Small intestine (tissue), 7 donors: ENCODE measurements around the gene EPHA5. TPM values are rescaled to one million over a fixed set of nuclear protein-coding genes. Genes with fewer than 3 reads are reported as not detected.

ENCODE experiments used
- DNase-seq, 2 donors: peaks; one replicate each; pipeline versions ENCODE4 v3.0.0 to v3.0.0-alpha.2; 2013
- FAIRE-seq: peaks from 2 replicates; lab custom pipeline; 2012; peaks lifted over from hg19 to GRCh38; lab: Jason Lieb, UNC
- H3K27ac ChIP-seq, 3 donors: one replicate each; pipeline ENCODE4 v1.5.1; 2013; ENCODE audit warnings: low read length in 2 of 3, mild to moderate bottlenecking in 2 of 3, control low read depth in 1 of 3, inconsistent platforms in 1 of 3, low read depth in 1 of 3, moderate library complexity in 1 of 3
- H3K27me3 ChIP-seq, 3 donors: one replicate each; pipeline ENCODE4 v1.6.1; 2013; ENCODE audit warnings: low read length in 3 of 3, inconsistent platforms in 1 of 3; ENCODE audit not compliant: control insufficient read depth in 3 of 3, insufficient read depth in 3 of 3
- H3K36me3 ChIP-seq, 3 donors: one replicate each; pipeline ENCODE4 v1.6.1; 2013; ENCODE audit warnings: low read length in 3 of 3, inconsistent platforms in 1 of 3, low read depth in 1 of 3, mild to moderate bottlenecking in 1 of 3, moderate library complexity in 1 of 3; ENCODE audit not compliant: control insufficient read depth in 3 of 3, insufficient read depth in 2 of 3
- H3K4me1 ChIP-seq, 3 donors: one replicate each; pipeline ENCODE4 v1.6.1; 2013; ENCODE audit warnings: low read length in 2 of 3, inconsistent platforms in 1 of 3, low read depth in 1 of 3, mild to moderate bottlenecking in 1 of 3, moderate library complexity in 1 of 3; ENCODE audit not compliant: control insufficient read depth in 3 of 3, insufficient read depth in 2 of 3
- H3K4me3 ChIP-seq, 3 donors: one replicate each; pipeline ENCODE4 v1.5.1; 2013; ENCODE audit warnings: low read length in 3 of 3, control low read depth in 1 of 3, inconsistent platforms in 1 of 3, low read depth in 1 of 3, mild to moderate bottlenecking in 1 of 3, moderate library complexity in 1 of 3
- H3K9me3 ChIP-seq, 2 donors: one replicate each; pipeline ENCODE4 v1.6.1; 2013; ENCODE audit warnings: low read depth in 1 of 2, low read length in 1 of 2; ENCODE audit not compliant: control insufficient read depth in 2 of 2, insufficient read depth in 1 of 2
- WGBS, 3 donors: extraction: QIAGEN DNeasy Blood & Tissue Kit; methylation state at CpG; one replicate each; pipeline ENCODE4 v1.1.7; 2013; 5-methylcytosine and 5-hydroxymethylcytosine counted together
- polyA plus RNA-seq, 4 donors: library from polyadenylated mRNA; stranded (reverse) in 3 of 4; unstranded in 1 of 4; fragments of 200-250 nt in 3 of 4; fragments of 120-200 nt in 1 of 4; gene quantifications; one replicate each; pipeline versions ENCODE4 v1.2.1 to v1.2.3, GENCODE V29; 2013
- donor health status: healthy with polysubstance abuse.
- donor health status: control.
- donor health status: control.
- donor health status: Bipolar disorder and iron deficiency.
- donor health status: healthy.

Gene EPHA5
- polyA plus RNA-seq, 4 donors = 0.03 to 0.07 TPM; not detected in 2

GRCh38 chr4:65508168-65508567, 162.1 kb downstream of the EPHA5 start:
- WGBS, 3 donors = 58 to 69% (median 62%) methylated on average over 2 of the region's 2 CpGs
- Histone ChIP-seq H3K9me3 (no peaks in the 10 kb centered on the region), H3K36me3 (no peaks in the 10 kb centered on the region), H3K27ac (no peak overlapping the region), H3K4me3 (no peak overlapping the region), H3K27me3 (no peaks in the 10 kb centered on the region), H3K4me1 (no peaks in the 10 kb centered on the region)
- FAIRE-seq (no peak), DNase-seq (no peak)

GRCh38 chr4:65502131-65502701, 168.1 kb downstream of the EPHA5 start:
- H3K36me3 ChIP-seq = no peaks in the 10 kb centered on the region
- H3K9me3 ChIP-seq = no peaks in the 10 kb centered on the region
- no peak for FAIRE-seq
- no peak for DNase-seq
- H3K27ac ChIP-seq = no peak overlapping the region
- no peaks in the 10 kb centered on the region for H3K4me1 ChIP-seq
- WGBS, 3 donors = 75 to 82% (median 76%) methylated on average over 2 of the region's 2 CpGs
- no peak overlapping the region for H3K4me3 ChIP-seq
- no peaks in the 10 kb centered on the region for H3K27me3 ChIP-seq

GRCh38 chr4:65498606-65499005, 171.7 kb downstream of the EPHA5 start:
- DNase-seq (no peak), FAIRE-seq (no peak)
- Histone ChIP-seq H3K4me3 (no peak overlapping the region), H3K27ac (no peak overlapping the region), H3K9me3 (no peaks in the 10 kb centered on the region), H3K27me3 (no peaks in the 10 kb centered on the region), H3K36me3 (no peaks in the 10 kb centered on the region), H3K4me1 (no peaks in the 10 kb centered on the region)
- 50 to 77% (median 64%) methylated on average over 2 of the region's 2 CpGs for WGBS, 3 donors

GRCh38 chr4:65495439-65495838, 174.8 kb downstream of the EPHA5 start:
- no peak overlapping the region for H3K27ac ChIP-seq
- FAIRE-seq = no peak
- DNase-seq = no peak
- H3K27me3 ChIP-seq = no peaks in the 10 kb centered on the region
- H3K4me1 ChIP-seq = no peaks in the 10 kb centered on the region
- 74 to 84% (median 81%) methylated on average over 1 of the region's 1 CpG for WGBS, 3 donors
- no peaks in the 10 kb centered on the region for H3K36me3 ChIP-seq
- H3K9me3 ChIP-seq = no peaks in the 10 kb centered on the region
- H3K4me3 ChIP-seq = no peak overlapping the region

GRCh38 chr4:65482410-65482809, 187.9 kb downstream of the EPHA5 start:
- no peak overlapping the region for H3K27ac ChIP-seq
- H3K36me3 ChIP-seq = no peaks in the 10 kb centered on the region
- H3K27me3 ChIP-seq = no peaks in the 10 kb centered on the region
- FAIRE-seq (no peak), DNase-seq (no peak)
- no peaks in the 10 kb centered on the region for H3K9me3 ChIP-seq
- no peak overlapping the region for H3K4me3 ChIP-seq
- 44 to 61% (median 45%) methylated on average over 1 of the region's 1 CpG for WGBS, 3 donors
- H3K4me1 ChIP-seq = no peaks in the 10 kb centered on the region

- FAIRE-seq (no peak), DNase-seq (no peak)
- Histone ChIP-seq H3K9me3 (no peaks in the 10 kb centered on the region), H3K27me3 (no peaks in the 10 kb centered on the region), H3K36me3 (no peaks in the 10 kb centered on the region), H3K4me1 (no peaks in the 10 kb centered on the region), H3K4me3 (no peak overlapping the region), H3K27ac (no peak overlapping the region)
- WGBS, 3 donors = 78 to 82% (median 78%) methylated on average over 5 of the region's 5 CpGs
Observed at GRCh38 chr4:65472531-65472930, 197.8 kb downstream of the EPHA5 start.

- Histone ChIP-seq H3K27ac (no peak overlapping the region), H3K36me3 (no peaks in the 10 kb centered on the region), H3K9me3 (no peaks in the 10 kb centered on the region), H3K4me3 (no peak overlapping the region), H3K4me1 (no peaks in the 10 kb centered on the region), H3K27me3 (no peaks in the 10 kb centered on the region)
- 16 to 55% (median 16%) methylated on average over 1 of the region's 1 CpG for WGBS, 3 donors
- FAIRE-seq = no peak
- DNase-seq = no peak
Observed at GRCh38 chr4:65467068-65467680, 203.1 kb downstream of the EPHA5 start.

GRCh38 chr4:65461781-65462180, 208.5 kb downstream of the EPHA5 start:
- no peak overlapping the region for H3K27ac ChIP-seq
- H3K27me3 ChIP-seq = no peaks in the 10 kb centered on the region
- 76 to 87% (median 86%) methylated on average over 4 of the region's 4 CpGs for WGBS, 3 donors
- DNase-seq (no peak), FAIRE-seq (no peak)
- H3K36me3 ChIP-seq = no peaks in the 10 kb centered on the region
- H3K4me3 ChIP-seq = no peak overlapping the region
- no peaks in the 10 kb centered on the region for H3K4me1 ChIP-seq
- no peaks in the 10 kb centered on the region for H3K9me3 ChIP-seq

- Histone ChIP-seq H3K9me3 (no peaks in the 10 kb centered on the region), H3K4me1 (no peaks in the 10 kb centered on the region), H3K27ac (no peak overlapping the region), H3K36me3 (no peaks in the 10 kb centered on the region), H3K27me3 (no peaks in the 10 kb centered on the region), H3K4me3 (no peak overlapping the region)
- FAIRE-seq (no peak), DNase-seq (no peak)
- 68 to 69% (median 69%) methylated on average over 2 of the region's 2 CpGs for WGBS, 3 donors
Observed at GRCh38 chr4:65457011-65457410, 213.3 kb downstream of the EPHA5 start.
